ENCODE data around the gene DGLUCY.

DNA sequence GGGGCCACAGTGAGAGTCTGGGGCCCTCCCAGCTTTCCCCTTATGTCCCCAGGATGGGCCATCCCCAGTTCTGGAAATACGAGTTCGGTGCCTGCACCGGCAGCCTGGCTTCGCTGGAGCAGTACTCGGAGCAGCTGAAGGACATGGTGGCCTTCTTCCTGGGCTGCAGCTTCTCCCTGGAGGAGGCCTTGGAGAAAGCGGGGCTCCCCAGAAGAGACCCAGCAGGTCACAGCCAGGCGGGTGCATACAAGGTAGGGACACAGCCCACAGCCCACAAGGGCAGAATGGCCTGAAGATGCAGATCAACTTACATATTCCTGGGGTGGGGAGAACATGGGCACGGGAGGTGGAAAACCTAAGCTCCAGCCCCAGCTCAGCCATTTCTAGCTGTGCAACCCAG, 56.1 kb downstream of the DGLUCY start:
- no peak for TF ChIP-seq POLR2AphosphoS5 (IDR thresholded peaks at IDR 0.05; ENCODE audit: low read depth, low read length)
- TF ChIP-seq, protein P1, sequence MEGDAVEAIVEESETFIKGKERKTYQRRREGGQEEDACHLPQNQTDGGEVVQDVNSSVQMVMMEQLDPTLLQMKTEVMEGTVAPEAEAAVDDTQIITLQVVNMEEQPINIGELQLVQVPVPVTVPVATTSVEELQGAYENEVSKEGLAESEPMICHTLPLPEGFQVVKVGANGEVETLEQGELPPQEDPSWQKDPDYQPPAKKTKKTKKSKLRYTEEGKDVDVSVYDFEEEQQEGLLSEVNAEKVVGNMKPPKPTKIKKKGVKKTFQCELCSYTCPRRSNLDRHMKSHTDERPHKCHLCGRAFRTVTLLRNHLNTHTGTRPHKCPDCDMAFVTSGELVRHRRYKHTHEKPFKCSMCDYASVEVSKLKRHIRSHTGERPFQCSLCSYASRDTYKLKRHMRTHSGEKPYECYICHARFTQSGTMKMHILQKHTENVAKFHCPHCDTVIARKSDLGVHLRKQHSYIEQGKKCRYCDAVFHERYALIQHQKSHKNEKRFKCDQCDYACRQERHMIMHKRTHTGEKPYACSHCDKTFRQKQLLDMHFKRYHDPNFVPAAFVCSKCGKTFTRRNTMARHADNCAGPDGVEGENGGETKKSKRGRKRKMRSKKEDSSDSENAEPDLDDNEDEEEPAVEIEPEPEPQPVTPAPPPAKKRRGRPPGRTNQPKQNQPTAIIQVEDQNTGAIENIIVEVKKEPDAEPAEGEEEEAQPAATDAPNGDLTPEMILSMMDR (IDR thresholded peaks at IDR 0.05; ENCODE audit: control extremely low read depth in 1 of 3, insufficient read depth in 1 of 3, low read depth in 1 of 3, low read length in 3 of 3): no peak
- TF ChIP-seq RFX5 (IDR thresholded peaks at IDR 0.05; ENCODE audit: borderline replicate concordance, low read depth, low read length): no peak
- TF ChIP-seq SP1 (IDR thresholded peaks at IDR 0.05; ENCODE audit: low read depth, low read length): no peak
- TF ChIP-seq TBP (IDR thresholded peaks at IDR 0.05; ENCODE audit: low read depth, low read length): no peak
- TF ChIP-seq, protein P2, sequence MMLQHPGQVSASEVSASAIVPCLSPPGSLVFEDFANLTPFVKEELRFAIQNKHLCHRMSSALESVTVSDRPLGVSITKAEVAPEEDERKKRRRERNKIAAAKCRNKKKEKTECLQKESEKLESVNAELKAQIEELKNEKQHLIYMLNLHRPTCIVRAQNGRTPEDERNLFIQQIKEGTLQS (IDR thresholded peaks at IDR 0.05; ENCODE audit: insufficient read depth, low read depth, low read length): no peak
- no peak for TF ChIP-seq MAFK (IDR thresholded peaks at IDR 0.05; ENCODE audit: low read depth, low read length)
